ENCODE results near the gene FAM227B.

The FAM227B gene

DNA sequence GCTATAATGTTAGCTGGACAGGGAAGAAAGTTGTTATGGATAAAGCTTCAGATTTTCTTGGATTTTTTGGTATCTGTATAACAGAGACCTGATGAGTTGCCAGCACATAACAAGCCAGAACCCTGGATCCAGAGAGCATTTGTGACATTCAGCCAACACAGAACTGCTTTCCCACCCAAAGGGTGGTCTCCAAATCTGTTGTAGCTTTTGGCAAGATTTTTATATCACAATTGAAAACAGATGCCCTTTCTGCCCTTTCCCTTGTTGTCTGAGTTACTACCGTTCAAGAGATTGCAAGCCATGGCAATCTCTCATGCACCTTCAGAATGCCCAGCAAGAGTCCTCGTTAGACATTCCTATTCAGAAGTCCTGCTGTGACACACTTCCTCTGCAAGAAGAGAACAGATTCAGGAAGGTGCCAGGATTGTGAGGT, 305.2 kb downstream of the FAM227B start:
- no peaks in the 10 kb centered on the region for H3K9me3 ChIP-seq (ENCODE audit: insufficient read depth, low read depth, low read length)
- H3F3A ChIP-seq (ENCODE audit: low read depth): no peaks in the 10 kb centered on the region
- H3K4me1 ChIP-seq (ENCODE audit: insufficient read depth, low read length, poor library complexity, severe bottlenecking): no peaks in the 10 kb centered on the region
- H3K9me2 ChIP-seq (replicated peaks; ENCODE audit: low read depth, low read length): no peaks in the 10 kb centered on the region
- no peak overlapping the region for H3K9ac ChIP-seq (ENCODE audit: low read depth, low read length, poor library complexity, severe bottlenecking)
- no peak overlapping the region for H2AFZ ChIP-seq (ENCODE audit: low read length)
- H3K4me3 ChIP-seq (ENCODE audit: low read length, poor library complexity, severe bottlenecking): no peak overlapping the region
- H3K4me2 ChIP-seq (ENCODE audit: low read depth, low read length, poor library complexity, severe bottlenecking): no peak overlapping the region
- no peaks in the 10 kb centered on the region for H3K27me3 ChIP-seq (ENCODE audit: insufficient read depth, low read length, poor library complexity, severe bottlenecking)
- TF ChIP-seq CTCF (conservative IDR thresholded peaks at IDR 0.05; ENCODE audit: low read length) (no peak), EZH2phosphoT487 (IDR thresholded peaks at IDR 0.05; ENCODE audit: borderline replicate concordance) (no peak)
- H3K36me3 ChIP-seq (ENCODE audit: insufficient read depth, low read length): peaks cover 8% of the 10 kb centered on the region; the same call in 1 of the 2 replicates
- no peaks in the 10 kb centered on the region for H3K79me2 ChIP-seq (ENCODE audit: insufficient read depth, low read length)
- no peaks in the 10 kb centered on the region for H4K20me1 ChIP-seq (ENCODE audit: insufficient read depth, low read length, poor library complexity, severe bottlenecking)

DNA sequence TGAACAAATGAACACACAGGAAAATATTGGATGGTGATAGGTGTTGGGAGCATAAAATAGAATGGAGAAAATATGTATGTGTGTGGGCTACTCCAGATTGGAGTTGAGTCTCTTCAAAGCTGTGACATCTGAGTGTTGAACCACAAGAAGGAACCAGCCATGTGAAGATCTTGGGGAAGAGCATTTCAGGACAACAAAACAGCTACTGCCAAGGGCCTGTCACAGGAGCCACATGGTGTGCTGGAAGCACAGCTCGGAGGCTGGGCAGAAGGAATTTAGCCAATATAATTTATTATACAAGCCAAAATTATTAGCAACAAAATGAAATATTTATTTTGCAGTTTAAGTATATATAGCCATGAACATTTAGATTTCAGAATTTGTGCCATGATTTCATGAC, 305.9 kb downstream of the FAM227B start:
- no peak overlapping the region for H3K9ac ChIP-seq (ENCODE audit: low read depth, low read length, poor library complexity, severe bottlenecking)
- H3K36me3 ChIP-seq (ENCODE audit: insufficient read depth, low read length): peaks cover 2% of the 10 kb centered on the region; the same call in 1 of the 2 replicates
- H3K4me2 ChIP-seq (ENCODE audit: low read depth, low read length, poor library complexity, severe bottlenecking): no peak overlapping the region
- H3K9me2 ChIP-seq (replicated peaks; ENCODE audit: low read depth, low read length): no peaks in the 10 kb centered on the region
- no peaks in the 10 kb centered on the region for H3K27me3 ChIP-seq (ENCODE audit: insufficient read depth, low read length, poor library complexity, severe bottlenecking)
- H3K79me2 ChIP-seq (ENCODE audit: insufficient read depth, low read length): no peaks in the 10 kb centered on the region
- no peak for TF ChIP-seq CTCF (conservative IDR thresholded peaks at IDR 0.05; ENCODE audit: low read length)
- no peak for TF ChIP-seq EZH2phosphoT487 (IDR thresholded peaks at IDR 0.05; ENCODE audit: borderline replicate concordance)
- no peaks in the 10 kb centered on the region for H4K20me1 ChIP-seq (ENCODE audit: insufficient read depth, low read length, poor library complexity, severe bottlenecking)
- no peak overlapping the region for H2AFZ ChIP-seq (ENCODE audit: low read length)
- no peaks in the 10 kb centered on the region for H3K4me1 ChIP-seq (ENCODE audit: insufficient read depth, low read length, poor library complexity, severe bottlenecking)
- H3F3A ChIP-seq (ENCODE audit: low read depth): no peaks in the 10 kb centered on the region
- no peak overlapping the region for H3K4me3 ChIP-seq (ENCODE audit: low read length, poor library complexity, severe bottlenecking)
- no peaks in the 10 kb centered on the region for H3K9me3 ChIP-seq (ENCODE audit: insufficient read depth, low read depth, low read length)

- Histone ChIP-seq H4K20me1 (ENCODE audit: insufficient read depth, low read length, poor library complexity, severe bottlenecking) (no peaks in the 10 kb centered on the region), H3K79me2 (ENCODE audit: insufficient read depth, low read length) (no peaks in the 10 kb centered on the region)
Measured at GRCh38 chr15:49313650-49314049, 307.0 kb downstream of the FAM227B start.

More at GRCh38 chr15:49313650-49314049, 307.0 kb downstream of the FAM227B start:
- no peak overlapping the region for H3K4me3 ChIP-seq (ENCODE audit: low read length, poor library complexity, severe bottlenecking)
- no peaks in the 10 kb centered on the region for H3K9me2 ChIP-seq (replicated peaks; ENCODE audit: low read depth, low read length)
- TF ChIP-seq CTCF (conservative IDR thresholded peaks at IDR 0.05; ENCODE audit: low read length): no peak
- TF ChIP-seq EZH2phosphoT487 (IDR thresholded peaks at IDR 0.05; ENCODE audit: borderline replicate concordance): no peak
- H3K27me3 ChIP-seq (ENCODE audit: insufficient read depth, low read length, poor library complexity, severe bottlenecking): no peaks in the 10 kb centered on the region
- H3K36me3 ChIP-seq (ENCODE audit: insufficient read depth, low read length): no peaks in the 10 kb centered on the region; the same call in 1 of the 2 replicates
- no peaks in the 10 kb centered on the region for H3K9me3 ChIP-seq (ENCODE audit: insufficient read depth, low read depth, low read length)
- no peak overlapping the region for H3K4me2 ChIP-seq (ENCODE audit: low read depth, low read length, poor library complexity, severe bottlenecking)
- H3K4me1 ChIP-seq (ENCODE audit: insufficient read depth, low read length, poor library complexity, severe bottlenecking): no peaks in the 10 kb centered on the region
- no peaks in the 10 kb centered on the region for H3F3A ChIP-seq (ENCODE audit: low read depth)
- no peak overlapping the region for H2AFZ ChIP-seq (ENCODE audit: low read length)
- no peak overlapping the region for H3K9ac ChIP-seq (ENCODE audit: low read depth, low read length, poor library complexity, severe bottlenecking)

Measured in Loucy (cell line).